ENCODE results near the gene OR10J5. TPM values are rescaled to one million over a fixed set of nuclear protein-coding genes. Genes with fewer than 3 reads are reported as not detected.
"Not testable (repeated sequence)": the region's sequence is repeated elsewhere in the genome, so short reads cannot be mapped to it uniquely, and the experiment has no call there.

Gene OR10J5
- not detected in 2 replicates for total RNA-seq

- DNase-seq (ENCODE audit: low read depth, low spot score) = no peak
These were observed at the start of gene OR10J5 for GRCh38 chr1:159535907-159536306. Gene OR10J5 (minus strand): TSS chr1:159536007. CDS start chr1:159536007, 0 bp downstream.

- DNase-seq (ENCODE audit: low read depth, low spot score) = no peak
These were observed 48.7 kb upstream of the OR10J5 start for GRCh38 chr1:159584536-159584935.

- no peak for DNase-seq (ENCODE audit: low read depth, low spot score)
These were observed 45.6 kb upstream of the OR10J5 start for GRCh38 chr1:159581422-159581821.

GRCh38 chr1:159580340-159580739 lies 44.5 kb upstream of the OR10J5 start:
- no peak for DNase-seq (ENCODE audit: low read depth, low spot score)

GRCh38 chr1:159577446-159577845 lies 41.6 kb upstream of the OR10J5 start:
- DNase-seq (ENCODE audit: low read depth, low spot score) = no peak

- DNase-seq (ENCODE audit: low read depth, low spot score) = no peak
These were observed 26.9 kb upstream of the OR10J5 start for GRCh38 chr1:159562680-159563079.

- no peak for DNase-seq (ENCODE audit: low read depth, low spot score)
These were observed 25.7 kb upstream of the OR10J5 start for GRCh38 chr1:159561497-159561896.

GRCh38 chr1:159560599-159560998 lies 24.8 kb upstream of the OR10J5 start:
- no peak for DNase-seq (ENCODE audit: low read depth, low spot score)

GRCh38 chr1:159556931-159557369 lies 21.1 kb upstream of the OR10J5 start:
- no peak for DNase-seq (ENCODE audit: low read depth, low spot score)

GRCh38 chr1:159554696-159555095 lies 18.9 kb upstream of the OR10J5 start:
- no peak for DNase-seq (ENCODE audit: low read depth, low spot score)

- DNase-seq (ENCODE audit: low read depth, low spot score) = no peak
These were observed 18.5 kb upstream of the OR10J5 start for GRCh38 chr1:159554261-159554660.

- DNase-seq (ENCODE audit: low read depth, low spot score) = no peak
These were observed 12.3 kb upstream of the OR10J5 start for GRCh38 chr1:159548126-159548525.

- no peak for DNase-seq (ENCODE audit: low read depth, low spot score)
These were observed 2.9 kb downstream of the OR10J5 start for GRCh38 chr1:159532922-159533321.

GRCh38 chr1:159524792-159525191 lies 11.0 kb downstream of the OR10J5 start:
- not testable (repeated sequence) for DNase-seq (ENCODE audit: low read depth, low spot score)

GRCh38 chr1:159510229-159510541 lies 25.6 kb downstream of the OR10J5 start:
- no peak for DNase-seq (ENCODE audit: low read depth, low spot score)

GRCh38 chr1:159509440-159510228 lies 26.2 kb downstream of the OR10J5 start:
- DNase-seq (ENCODE audit: low read depth, low spot score) = no peak

GRCh38 chr1:159508951-159509350 lies 26.9 kb downstream of the OR10J5 start:
- DNase-seq (ENCODE audit: low read depth, low spot score) = no peak

- DNase-seq (ENCODE audit: low read depth, low spot score) = no peak
These were observed 30.1 kb downstream of the OR10J5 start for GRCh38 chr1:159505676-159506075.

- DNase-seq (ENCODE audit: low read depth, low spot score) = no peak
These were observed 34.7 kb downstream of the OR10J5 start for GRCh38 chr1:159501082-159501481.

GRCh38 chr1:159494513-159495210 lies 41.1 kb downstream of the OR10J5 start:
- DNase-seq (ENCODE audit: low read depth, low spot score) = not testable (repeated sequence)

- no peak for DNase-seq (ENCODE audit: low read depth, low spot score)
These were observed 42.5 kb downstream of the OR10J5 start for GRCh38 chr1:159493354-159493753.

GRCh38 chr1:159492575-159493323 lies 43.1 kb downstream of the OR10J5 start:
- peak; percentile 32 for DNase-seq (ENCODE audit: low read depth, low spot score)

Measured in pulmonary artery endothelial cell (primary cell).